Thyroid gland (tissue), 4 donors: ENCODE measurements around the gene ACBD6.
"Not testable (repeated sequence)": the region's sequence is repeated elsewhere in the genome, so short reads cannot be mapped to it uniquely, and the experiment has no call there.

ENCODE experiments used
- POLR2A ChIP-seq, 2 donors: fragments of 450-650 bp; IDR thresholded peaks; one replicate each; pipeline ENCODE4 v1.6.1; 2017; ENCODE audit warnings: antibody characterized with exemption in 2 of 2, mild to moderate bottlenecking in 2 of 2, moderate library complexity in 1 of 2
- TF ChIP-seq, protein P1 (sequence below), 6 experiments: fragments of 200-600 bp in 3 of 6; fragments of 450-650 bp in 3 of 6; sonication (generic) in 3 of 6; IDR thresholded peaks; one replicate each; pipeline ENCODE4 v1.5.1; 2016 to 2019; ENCODE audit warnings: antibody characterized with exemption in 6 of 6, mild to moderate bottlenecking in 2 of 6, inconsistent platforms in 1 of 6, moderate library complexity in 1 of 6

DNA sequence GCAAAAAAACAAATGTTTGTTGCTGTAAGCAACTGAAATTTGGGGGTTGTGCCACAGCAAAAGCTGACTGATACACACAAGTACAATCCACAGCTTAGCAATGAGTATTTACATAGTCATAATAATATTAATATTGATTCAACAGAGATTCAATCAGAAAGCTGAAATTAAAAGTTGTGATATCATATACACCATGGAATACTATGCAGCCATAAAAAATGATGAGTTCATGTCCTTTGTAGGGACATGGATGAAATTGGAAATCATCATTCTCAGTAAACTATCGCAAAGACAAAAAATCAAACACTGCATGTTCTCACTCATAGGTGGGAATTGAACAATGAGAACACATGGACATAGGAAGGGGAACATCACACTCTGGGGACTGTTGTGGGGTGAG, 94.2 kb downstream of the ACBD6 start:
- TF ChIP-seq, protein P1, sequence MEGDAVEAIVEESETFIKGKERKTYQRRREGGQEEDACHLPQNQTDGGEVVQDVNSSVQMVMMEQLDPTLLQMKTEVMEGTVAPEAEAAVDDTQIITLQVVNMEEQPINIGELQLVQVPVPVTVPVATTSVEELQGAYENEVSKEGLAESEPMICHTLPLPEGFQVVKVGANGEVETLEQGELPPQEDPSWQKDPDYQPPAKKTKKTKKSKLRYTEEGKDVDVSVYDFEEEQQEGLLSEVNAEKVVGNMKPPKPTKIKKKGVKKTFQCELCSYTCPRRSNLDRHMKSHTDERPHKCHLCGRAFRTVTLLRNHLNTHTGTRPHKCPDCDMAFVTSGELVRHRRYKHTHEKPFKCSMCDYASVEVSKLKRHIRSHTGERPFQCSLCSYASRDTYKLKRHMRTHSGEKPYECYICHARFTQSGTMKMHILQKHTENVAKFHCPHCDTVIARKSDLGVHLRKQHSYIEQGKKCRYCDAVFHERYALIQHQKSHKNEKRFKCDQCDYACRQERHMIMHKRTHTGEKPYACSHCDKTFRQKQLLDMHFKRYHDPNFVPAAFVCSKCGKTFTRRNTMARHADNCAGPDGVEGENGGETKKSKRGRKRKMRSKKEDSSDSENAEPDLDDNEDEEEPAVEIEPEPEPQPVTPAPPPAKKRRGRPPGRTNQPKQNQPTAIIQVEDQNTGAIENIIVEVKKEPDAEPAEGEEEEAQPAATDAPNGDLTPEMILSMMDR (IDR thresholded peaks at IDR 0.05): not testable (repeated sequence)
- not testable (repeated sequence) for TF ChIP-seq POLR2A (IDR thresholded peaks at IDR 0.05)
